Activated CD8-positive, alpha-beta T cell treated with anti-CD3 and anti-CD28 coated beads for 36 hours (primary cell): ENCODE measurements around the gene SLC22A13. TPM values are rescaled to one million over a fixed set of nuclear protein-coding genes. Genes with fewer than 3 reads are reported as not detected.

Source experiments
- ATAC-seq: fragments of 200-7000 bp; cut with Tn5 transposase; one replicate; pipeline ENCODE4 v1.10.0; 2021; ENCODE audit warnings: mild to moderate bottlenecking, moderate library complexity
- CTCF ChIA-PET: fragments of 350-600 bp; sonication (Branson Sonifier 250); formaldehyde crosslinking; loops from one replicate; lab custom pipeline; 2021; ENCODE audit warnings: antibody characterized with exemption; lab: Charles Lee
- POLR2A ChIA-PET: fragments of 350-600 bp; sonication (Branson Sonifier 250); formaldehyde crosslinking; loops from one replicate; lab custom pipeline; 2021; ENCODE audit warnings: antibody characterized with exemption; lab: Charles Lee
- DNase-seq: peaks from one replicate; pipeline ENCODE4 v3.0.0-alpha.2; 2020
- H3K27ac Mint-ChIP-seq: one replicate; pipeline ENCODE4 v1.8.0; 2021; ENCODE audit warnings: mild to moderate bottlenecking, mixed read lengths
- H3K27me3 Mint-ChIP-seq: one replicate; pipeline ENCODE4 v1.8.0; 2021; ENCODE audit warnings: mixed read lengths
- H3K36me3 Mint-ChIP-seq: one replicate; pipeline ENCODE4 v1.8.0; 2021; ENCODE audit warnings: low read depth, mixed read lengths
- H3K4me1 Mint-ChIP-seq: one replicate; pipeline ENCODE4 v1.8.0; 2021; ENCODE audit warnings: low read depth, mixed read lengths
- H3K4me3 Mint-ChIP-seq: one replicate; pipeline ENCODE4 v1.8.0; 2021; ENCODE audit warnings: mild to moderate bottlenecking, moderate library complexity, mixed read lengths
- H3K9me3 Mint-ChIP-seq: one replicate; pipeline ENCODE4 v1.8.0; 2021; ENCODE audit warnings: mixed read lengths
- CTCF ChIP-seq: fragments of 200-600 bp; IDR thresholded peaks from one replicate; pipeline ENCODE4 v1.8.0; 2022; ENCODE audit warnings: antibody characterized with exemption, mild to moderate bottlenecking
- intact Hi-C: fragments of 100-400 bp; cut with micrococcal nuclease; formaldehyde crosslinking; loops from one replicate; pipeline ENCODE4 v1.10.0; 2022
- total RNA-seq, 2 experiments: library from RNA; stranded (reverse); gene quantifications; one replicate each; pipeline ENCODE4 v1.2.3, GENCODE V29; 2021

Gene SLC22A13
- total RNA-seq, 2 experiments from 2014 or later = 0.18 to 0.31 TPM

GRCh38 chr3:38311476-38311875 lies 45.9 kb downstream of the SLC22A13 start:
- TF ChIP-seq CTCF = no peak

GRCh38 chr3:38311941-38312340 lies 46.3 kb downstream of the SLC22A13 start:
- intact Hi-C loops = no loop called here
- no peak for DNase-seq
- no peak for TF ChIP-seq CTCF
- ChIA-PET POLR2A (no interaction called here), CTCF (no interaction called here)
- no peak overlapping the region for H3K27ac Mint-ChIP-seq
- H3K27me3 Mint-ChIP-seq = no peaks in the 10 kb centered on the region
- no peak overlapping the region for H3K4me3 Mint-ChIP-seq
- H3K36me3 Mint-ChIP-seq = no peaks in the 10 kb centered on the region
- ATAC-seq = no peak
- no peaks in the 10 kb centered on the region for H3K4me1 Mint-ChIP-seq
- H3K9me3 Mint-ChIP-seq = no peaks in the 10 kb centered on the region

More at GRCh38 chr3:38311476-38311875, 45.9 kb downstream of the SLC22A13 start:
- Mint-ChIP-seq H3K4me3 (no peak overlapping the region), H3K36me3 (no peaks in the 10 kb centered on the region), H3K27me3 (no peaks in the 10 kb centered on the region), H3K27ac (no peak overlapping the region), H3K9me3 (no peaks in the 10 kb centered on the region), H3K4me1 (no peaks in the 10 kb centered on the region)
- DNase-seq (no peak), ATAC-seq (no peak)
- CTCF ChIA-PET = no interaction called here
- POLR2A ChIA-PET = no interaction called here
- intact Hi-C loops = no loop called here

GRCh38 chr3:38312356-38312755 lies 46.7 kb downstream of the SLC22A13 start:
- no peak overlapping the region for H3K4me3 Mint-ChIP-seq
- no peak overlapping the region for H3K27ac Mint-ChIP-seq
- POLR2A ChIA-PET = no interaction called here
- no peaks in the 10 kb centered on the region for H3K27me3 Mint-ChIP-seq
- no peak for DNase-seq
- H3K4me1 Mint-ChIP-seq = no peaks in the 10 kb centered on the region
- CTCF ChIA-PET = no interaction called here
- H3K9me3 Mint-ChIP-seq = no peaks in the 10 kb centered on the region
- no peak for ATAC-seq
- H3K36me3 Mint-ChIP-seq = no peaks in the 10 kb centered on the region
- intact Hi-C loops = no loop called here
- TF ChIP-seq CTCF = no peak

GRCh38 chr3:38313263-38313662 lies 47.7 kb downstream of the SLC22A13 start:
- TF ChIP-seq CTCF = no peak

GRCh38 chr3:38313695-38314094 lies 48.1 kb downstream of the SLC22A13 start:
- no peak overlapping the region for H3K27ac Mint-ChIP-seq
- intact Hi-C loops = no loop called here
- no peak for TF ChIP-seq CTCF
- no peaks in the 10 kb centered on the region for H3K4me1 Mint-ChIP-seq
- ATAC-seq = no peak
- DNase-seq = no peak
- no peaks in the 10 kb centered on the region for H3K36me3 Mint-ChIP-seq
- no peaks in the 10 kb centered on the region for H3K27me3 Mint-ChIP-seq
- ChIA-PET POLR2A (no interaction called here), CTCF (no interaction called here)
- H3K4me3 Mint-ChIP-seq = no peak overlapping the region
- no peaks in the 10 kb centered on the region for H3K9me3 Mint-ChIP-seq

More at GRCh38 chr3:38313263-38313662, 47.7 kb downstream of the SLC22A13 start:
- Mint-ChIP-seq H3K36me3 (no peaks in the 10 kb centered on the region), H3K4me3 (no peak overlapping the region), H3K27me3 (no peaks in the 10 kb centered on the region), H3K27ac (no peak overlapping the region), H3K4me1 (no peaks in the 10 kb centered on the region), H3K9me3 (no peaks in the 10 kb centered on the region)
- no peak for DNase-seq
- intact Hi-C loops = no loop called here
- ChIA-PET CTCF (no interaction called here), POLR2A (no interaction called here)
- no peak for ATAC-seq
